Mesendoderm (in vitro differentiated cells): ENCODE measurements around the gene MSH4.
"Not testable (repeated sequence)": the region's sequence is repeated elsewhere in the genome, so short reads cannot be mapped to it uniquely, and the experiment has no call there.

Source experiments
- DNase-seq: peaks from one replicate; pipeline ENCODE4 v3.0.0; 2013
- H2AK5ac ChIP-seq: 2 replicates; pipeline ENCODE4 v1.6.1; 2013; ENCODE audit warnings: low read length, inconsistent platforms
- H2BK120ac ChIP-seq: 2 replicates; pipeline ENCODE4 v1.6.1; 2013; ENCODE audit warnings: low read depth, mild to moderate bottlenecking, low read length, moderate library complexity, mixed read lengths
- H2BK15ac ChIP-seq: replicated peaks from 2 replicates; pipeline ENCODE4 v1.6.1; 2013; ENCODE audit warnings: low read depth, mild to moderate bottlenecking, moderate library complexity
- H2BK5ac ChIP-seq: 2 replicates; pipeline ENCODE4 v1.6.1; 2013; ENCODE audit warnings: low read length, inconsistent platforms
- H3K18ac ChIP-seq: 2 replicates; pipeline ENCODE4 v1.6.1; 2013; ENCODE audit warnings: mild to moderate bottlenecking, low read length, mixed read lengths
- H3K23ac ChIP-seq: one replicate; pipeline ENCODE4 v1.6.1; 2013; ENCODE audit warnings: low read length
- H3K27ac ChIP-seq: 2 replicates; pipeline ENCODE4 v1.5.1; 2013; ENCODE audit warnings: low read depth, mild to moderate bottlenecking, inconsistent platforms, low read length, moderate library complexity
- H3K27me3 ChIP-seq: 2 replicates; pipeline ENCODE4 v1.6.1; 2013; ENCODE audit warnings: low read length, control low read depth, mild to moderate bottlenecking, inconsistent platforms; ENCODE audit not compliant: insufficient read depth, poor library complexity
- H3K36me3 ChIP-seq: 2 replicates; pipeline ENCODE4 v1.6.1; 2013; ENCODE audit warnings: low read length, inconsistent platforms; ENCODE audit not compliant: control insufficient read depth, insufficient read depth
- H3K4ac ChIP-seq: one replicate; pipeline ENCODE4 v1.6.1; 2013; ENCODE audit warnings: low read depth, mild to moderate bottlenecking, low read length, moderate library complexity
- H3K4me1 ChIP-seq: 2 replicates; pipeline ENCODE4 v1.6.1; 2013; ENCODE audit warnings: low read depth, low read length, inconsistent platforms; ENCODE audit not compliant: control insufficient read depth
- H3K4me2 ChIP-seq: 2 replicates; pipeline ENCODE4 v1.6.1; 2013; ENCODE audit warnings: low read length
- H3K4me3 ChIP-seq: 2 replicates; pipeline ENCODE4 v1.5.1; 2013; ENCODE audit warnings: mild to moderate bottlenecking, low read length
- H3K56ac ChIP-seq: one replicate; pipeline ENCODE4 v1.6.1; 2013; ENCODE audit warnings: low read length
- H3K79me1 ChIP-seq: 2 replicates; pipeline ENCODE4 v1.6.1; 2013; ENCODE audit warnings: low read length, inconsistent platforms
- H3K79me2 ChIP-seq: 2 replicates; pipeline ENCODE4 v1.6.1; 2013; ENCODE audit warnings: mild to moderate bottlenecking, low read length; ENCODE audit not compliant: control insufficient read depth, insufficient read depth
- H3K9ac ChIP-seq: 2 replicates; pipeline ENCODE4 v1.6.1; 2013; ENCODE audit warnings: low read length, inconsistent platforms
- H4K5ac ChIP-seq: one replicate; pipeline ENCODE4 v1.6.1; 2013; ENCODE audit warnings: low read length
- H4K8ac ChIP-seq: one replicate; pipeline ENCODE4 v1.6.1; 2013; ENCODE audit warnings: low read depth, mild to moderate bottlenecking, control low read depth, low read length, moderate library complexity
- WGBS: extraction: QIAGEN DNeasy Blood & Tissue Kit; methylation state at CpG from one replicate; pipeline ENCODE4 v1.1.7; 2013; ENCODE audit warnings: low lambda C conversion rate, missing lambda C conversion rate; ENCODE audit not compliant: insufficient coverage; ENCODE audit errors: extremely low coverage; 5-methylcytosine and 5-hydroxymethylcytosine counted together

Gene MSH4

GRCh38 chr1:75783920-75784319 is 12.8 kb upstream of the MSH4 start:
- not testable (repeated sequence) for H3K18ac ChIP-seq, H2BK120ac ChIP-seq, DNase-seq

GRCh38 chr1:75785320-75785982 is 11.2 kb upstream of the MSH4 start:
- no peak overlapping the region for H2BK5ac ChIP-seq
- no peak overlapping the region for H3K23ac ChIP-seq
- peak overlapping the region; percentile 88 for H3K4me2 ChIP-seq
- peak overlapping the region; percentile 91 for H4K8ac ChIP-seq
- WGBS, result no CpG with 5 or more reads among the region's 9 CpGs
- no peaks in the 10 kb centered on the region for H3K79me1 ChIP-seq
- H3K18ac ChIP-seq, result peak overlapping the region; percentile 65
- peak overlapping the region; percentile 70 for H3K9ac ChIP-seq
- no peaks in the 10 kb centered on the region for H3K36me3 ChIP-seq
- H3K4me1 ChIP-seq, result no peaks in the 10 kb centered on the region
- H2BK120ac ChIP-seq, result no peak overlapping the region
- H3K27me3 ChIP-seq, result no peaks in the 10 kb centered on the region
- H3K4ac ChIP-seq, result peak overlapping the region; percentile 95
- no peak overlapping the region for H2BK15ac ChIP-seq
- H3K27ac ChIP-seq, result no peak overlapping the region
- peak overlapping the region; percentile 77 for H4K5ac ChIP-seq
- no peak overlapping the region for H2AK5ac ChIP-seq
- H3K4me3 ChIP-seq, result peak overlapping the region; percentile 58
- peak overlapping the region; percentile 93 for H3K56ac ChIP-seq
- DNase-seq, result no peak
- peaks cover 42% of the 10 kb centered on the region for H3K79me2 ChIP-seq

More at GRCh38 chr1:75783920-75784319, 12.8 kb upstream of the MSH4 start:
- H4K8ac ChIP-seq, H2BK5ac ChIP-seq, H3K4me1 ChIP-seq, H3K79me1 ChIP-seq, H3K36me3 ChIP-seq, H3K27ac ChIP-seq, H2BK15ac ChIP-seq, H3K4ac ChIP-seq, H4K5ac ChIP-seq, H3K4me3 ChIP-seq, H3K27me3 ChIP-seq, H3K23ac ChIP-seq, H2AK5ac ChIP-seq, H3K9ac ChIP-seq, H3K4me2 ChIP-seq, H3K56ac ChIP-seq: not testable (repeated sequence)
- H3K79me2 ChIP-seq, result peaks cover 28% of the 10 kb centered on the region
- no CpG with 5 or more reads among the region's 4 CpGs for WGBS

GRCh38 chr1:75785983-75786853 is 10.5 kb upstream of the MSH4 start, which contains the start of gene RABGGTB:
TSS of gene RABGGTB (plus strand) at chr1:75786256. CDS start at chr1:75786272, 16 bp downstream.
- Histone ChIP-seq H4K5ac (peak within 1 kb of the TSS; percentile 97), H2BK15ac (no peak within 1 kb of the TSS), H3K4me2 (peak within 1 kb of the TSS; percentile 94)

GRCh38 chr1:75786901-75787493 is 9.7 kb upstream of the MSH4 start:
- no peak for DNase-seq
- no CpG with 5 or more reads among the region's 10 CpGs for WGBS
- H2AK5ac ChIP-seq, result no peak overlapping the region
- no peak overlapping the region for H3K23ac ChIP-seq
- H3K9ac ChIP-seq, result peak overlapping the region; percentile 100
- no peak overlapping the region for H4K8ac ChIP-seq
- no peak overlapping the region for H2BK15ac ChIP-seq
- H2BK120ac ChIP-seq, result no peak overlapping the region
- H2BK5ac ChIP-seq, result no peak overlapping the region
- H3K4me1 ChIP-seq, result no peaks in the 10 kb centered on the region
- H3K4me2 ChIP-seq, result peak overlapping the region; percentile 94
- H3K27me3 ChIP-seq, result no peaks in the 10 kb centered on the region
- no peaks in the 10 kb centered on the region for H3K79me1 ChIP-seq
- peak overlapping the region; percentile 100 for H3K4me3 ChIP-seq
- peaks cover 50% of the 10 kb centered on the region for H3K79me2 ChIP-seq
- peak overlapping the region; percentile 51 for H3K18ac ChIP-seq
- peak overlapping the region; percentile 92 for H3K56ac ChIP-seq
- no peak overlapping the region for H3K4ac ChIP-seq
- H3K36me3 ChIP-seq, result no peaks in the 10 kb centered on the region
- H4K5ac ChIP-seq, result no peak overlapping the region
- H3K27ac ChIP-seq, result no peak overlapping the region

More at GRCh38 chr1:75785983-75786853, 10.5 kb upstream of the MSH4 start, which contains the start of gene RABGGTB:
- Histone ChIP-seq H3K36me3 (no peaks in the 10 kb centered on the region), H2BK5ac (peak within 1 kb of the TSS; percentile 73), H3K79me2 (peaks cover 48% of the 10 kb centered on the region), H3K27ac (peak within 1 kb of the TSS; percentile 83), H3K79me1 (no peaks in the 10 kb centered on the region), H3K4me1 (no peaks in the 10 kb centered on the region), H3K18ac (peak within 1 kb of the TSS; percentile 98), H4K8ac (peak within 1 kb of the TSS; percentile 91), H3K4me3 (peak within 1 kb of the TSS; percentile 100), H2BK120ac (peak within 1 kb of the TSS; percentile 73), H3K56ac (peak within 1 kb of the TSS; percentile 100), H3K9ac (peak within 1 kb of the TSS; percentile 100), H2AK5ac (peak within 1 kb of the TSS; percentile 64), H3K27me3 (no peaks in the 10 kb centered on the region), H3K4ac (peak within 1 kb of the TSS; percentile 98), H3K23ac (no peak within 1 kb of the TSS)
- DNase-seq, result peak; percentile 98
- WGBS, result no CpG with 5 or more reads among the region's 28 CpGs

- Histone ChIP-seq H3K27ac (no peak overlapping the region), H3K4me1 (no peaks in the 10 kb centered on the region), H3K4me2 (peak overlapping the region; percentile 94), H3K56ac (peak overlapping the region; percentile 92), H4K5ac (no peak overlapping the region), H3K9ac (peak overlapping the region; percentile 100), H2BK120ac (no peak overlapping the region), H2BK5ac (no peak overlapping the region), H4K8ac (no peak overlapping the region), H2BK15ac (no peak overlapping the region), H3K79me2 (peaks cover 53% of the 10 kb centered on the region), H3K23ac (no peak overlapping the region), H2AK5ac (no peak overlapping the region), H3K27me3 (no peaks in the 10 kb centered on the region), H3K79me1 (no peaks in the 10 kb centered on the region), H3K4ac (no peak overlapping the region), H3K4me3 (peak overlapping the region; percentile 91), H3K36me3 (no peaks in the 10 kb centered on the region), H3K18ac (no peak overlapping the region)
- no CpG with 5 or more reads among the region's 4 CpGs for WGBS
- DNase-seq, result no peak
Measured at GRCh38 chr1:75787524-75787923, 9.2 kb upstream of the MSH4 start.
